Activated CD8-positive, alpha-beta T cell treated with anti-CD3 and anti-CD28 coated beads for 36 hours (primary cell): ENCODE data around the gene TRPM3. TPM values are rescaled to one million over a fixed set of nuclear protein-coding genes. Genes with fewer than 3 reads are reported as not detected.

ENCODE experiments used
- ATAC-seq: fragments of 200-7000 bp; cut with Tn5 transposase; one replicate; pipeline ENCODE4 v1.10.0; 2021; ENCODE audit warnings: mild to moderate bottlenecking, moderate library complexity
- CTCF ChIA-PET: fragments of 350-600 bp; sonication (Branson Sonifier 250); formaldehyde crosslinking; loops from one replicate; lab custom pipeline; 2021; ENCODE audit warnings: antibody characterized with exemption; lab: Charles Lee
- POLR2A ChIA-PET: fragments of 350-600 bp; sonication (Branson Sonifier 250); formaldehyde crosslinking; loops from one replicate; lab custom pipeline; 2021; ENCODE audit warnings: antibody characterized with exemption; lab: Charles Lee
- DNase-seq: peaks from one replicate; pipeline ENCODE4 v3.0.0-alpha.2; 2020
- H3K27ac Mint-ChIP-seq: one replicate; pipeline ENCODE4 v1.8.0; 2021; ENCODE audit warnings: mild to moderate bottlenecking, mixed read lengths
- H3K27me3 Mint-ChIP-seq: one replicate; pipeline ENCODE4 v1.8.0; 2021; ENCODE audit warnings: mixed read lengths
- H3K36me3 Mint-ChIP-seq: one replicate; pipeline ENCODE4 v1.8.0; 2021; ENCODE audit warnings: low read depth, mixed read lengths
- H3K4me1 Mint-ChIP-seq: one replicate; pipeline ENCODE4 v1.8.0; 2021; ENCODE audit warnings: low read depth, mixed read lengths
- H3K4me3 Mint-ChIP-seq: one replicate; pipeline ENCODE4 v1.8.0; 2021; ENCODE audit warnings: mild to moderate bottlenecking, moderate library complexity, mixed read lengths
- H3K9me3 Mint-ChIP-seq: one replicate; pipeline ENCODE4 v1.8.0; 2021; ENCODE audit warnings: mixed read lengths
- intact Hi-C: fragments of 100-400 bp; cut with micrococcal nuclease; formaldehyde crosslinking; loops from one replicate; pipeline ENCODE4 v1.10.0; 2022
- total RNA-seq, 2 experiments: library from RNA; stranded (reverse); gene quantifications; one replicate each; pipeline ENCODE4 v1.2.3, GENCODE V29; 2021
- TF ChIP-seq, protein P1 (sequence below): fragments of 200-600 bp; IDR thresholded peaks from one replicate; pipeline ENCODE4 v1.8.0; 2022; ENCODE audit warnings: antibody characterized with exemption, mild to moderate bottlenecking

Gene TRPM3
- total RNA-seq, 2 experiments from 2014 or later = not detected

DNA sequence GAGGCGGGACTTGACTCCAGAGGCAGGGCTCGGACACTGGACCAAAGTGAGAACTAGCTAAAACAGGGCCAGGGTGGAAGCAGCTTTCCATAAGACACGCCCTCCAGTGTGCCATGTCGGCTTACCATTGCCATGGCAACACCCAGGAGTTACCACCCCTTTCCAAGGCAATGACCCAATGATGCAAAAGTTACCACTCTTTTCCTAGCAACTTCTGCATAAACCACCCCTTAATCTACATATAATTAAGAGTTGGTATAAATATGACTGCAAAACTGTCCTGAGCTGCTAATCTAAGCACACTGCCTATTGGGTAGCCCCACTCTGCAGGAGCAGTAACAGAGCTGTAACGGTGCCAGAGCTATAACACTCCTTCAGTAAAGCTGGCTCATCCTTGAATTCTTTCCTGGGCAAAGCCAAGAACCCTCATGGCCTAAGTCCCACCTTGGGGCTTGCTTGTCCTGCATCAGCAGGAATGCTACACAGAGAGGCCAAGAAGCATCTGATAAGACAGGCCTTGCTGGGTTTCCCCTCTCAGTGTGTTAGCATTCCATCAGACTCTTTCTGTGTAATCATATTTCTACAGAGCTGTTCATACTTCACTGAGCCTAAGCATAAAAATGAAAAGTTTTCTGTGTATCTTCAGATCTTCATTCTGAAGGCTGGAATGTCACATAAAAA, 444.2 kb downstream of the TRPM3 start:
- H3K4me1 Mint-ChIP-seq = no peaks in the 10 kb centered on the region
- no peaks in the 10 kb centered on the region for H3K36me3 Mint-ChIP-seq
- intact Hi-C loops = no loop called here
- DNase-seq (no peak), ATAC-seq (no peak)
- H3K27ac Mint-ChIP-seq = no peak overlapping the region
- H3K9me3 Mint-ChIP-seq = no peaks in the 10 kb centered on the region
- CTCF ChIA-PET = no interaction called here
- TF ChIP-seq, protein P1, sequence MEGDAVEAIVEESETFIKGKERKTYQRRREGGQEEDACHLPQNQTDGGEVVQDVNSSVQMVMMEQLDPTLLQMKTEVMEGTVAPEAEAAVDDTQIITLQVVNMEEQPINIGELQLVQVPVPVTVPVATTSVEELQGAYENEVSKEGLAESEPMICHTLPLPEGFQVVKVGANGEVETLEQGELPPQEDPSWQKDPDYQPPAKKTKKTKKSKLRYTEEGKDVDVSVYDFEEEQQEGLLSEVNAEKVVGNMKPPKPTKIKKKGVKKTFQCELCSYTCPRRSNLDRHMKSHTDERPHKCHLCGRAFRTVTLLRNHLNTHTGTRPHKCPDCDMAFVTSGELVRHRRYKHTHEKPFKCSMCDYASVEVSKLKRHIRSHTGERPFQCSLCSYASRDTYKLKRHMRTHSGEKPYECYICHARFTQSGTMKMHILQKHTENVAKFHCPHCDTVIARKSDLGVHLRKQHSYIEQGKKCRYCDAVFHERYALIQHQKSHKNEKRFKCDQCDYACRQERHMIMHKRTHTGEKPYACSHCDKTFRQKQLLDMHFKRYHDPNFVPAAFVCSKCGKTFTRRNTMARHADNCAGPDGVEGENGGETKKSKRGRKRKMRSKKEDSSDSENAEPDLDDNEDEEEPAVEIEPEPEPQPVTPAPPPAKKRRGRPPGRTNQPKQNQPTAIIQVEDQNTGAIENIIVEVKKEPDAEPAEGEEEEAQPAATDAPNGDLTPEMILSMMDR = no peak
- POLR2A ChIA-PET = no interaction called here
- H3K4me3 Mint-ChIP-seq = no peak overlapping the region
- H3K27me3 Mint-ChIP-seq = peaks cover 10% of the 10 kb centered on the region

DNA sequence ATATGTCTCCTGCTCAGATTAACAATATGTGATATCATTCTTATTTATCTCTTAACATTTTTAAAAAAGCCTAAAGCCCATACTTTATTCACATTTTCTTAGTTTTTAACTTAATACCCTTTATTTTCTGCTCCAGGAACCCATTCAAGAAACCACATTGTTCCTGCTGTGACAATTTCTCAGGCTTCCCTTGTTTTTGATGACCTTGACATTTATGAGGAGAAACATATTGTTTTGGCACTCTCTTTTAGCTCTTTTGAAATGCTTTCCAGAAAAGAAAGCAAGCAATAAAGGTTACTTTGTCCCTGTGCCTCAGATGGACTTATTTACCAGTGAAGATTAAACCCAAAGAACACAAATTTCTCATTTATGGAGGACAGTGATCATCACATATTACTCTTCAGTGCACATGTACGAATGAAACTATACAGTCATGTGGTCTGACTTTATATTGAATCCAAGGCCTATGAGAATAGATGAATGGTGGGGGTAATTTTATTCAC, 445.5 kb downstream of the TRPM3 start:
- ATAC-seq (no peak), DNase-seq (no peak)
- intact Hi-C loops = no loop called here
- POLR2A ChIA-PET = no interaction called here
- Mint-ChIP-seq H3K9me3 (no peaks in the 10 kb centered on the region), H3K27ac (no peak overlapping the region), H3K36me3 (no peaks in the 10 kb centered on the region), H3K4me3 (no peak overlapping the region), H3K4me1 (no peaks in the 10 kb centered on the region), H3K27me3 (peaks cover 7% of the 10 kb centered on the region)
- TF ChIP-seq, protein P1 = no peak
- CTCF ChIA-PET = no interaction called here

DNA sequence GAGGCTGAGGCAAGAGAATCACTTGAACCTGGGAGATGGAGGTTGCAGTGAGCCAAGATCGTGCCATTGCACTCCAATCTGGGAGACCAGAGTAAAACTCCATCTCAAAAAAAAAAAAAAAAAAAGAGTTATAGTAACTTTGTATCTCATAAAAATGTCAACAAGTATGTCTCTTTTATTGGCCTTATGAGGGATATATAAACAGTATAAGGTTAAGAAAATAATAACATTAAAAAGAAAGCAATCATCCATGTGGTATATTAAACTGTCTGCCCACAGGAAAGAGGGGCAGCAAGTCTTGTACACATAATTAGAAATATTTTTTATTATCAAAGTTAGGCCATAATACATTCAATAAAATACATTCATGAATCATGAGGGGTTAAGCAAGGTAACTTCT, 447.6 kb downstream of the TRPM3 start:
- H3K4me1 Mint-ChIP-seq = no peaks in the 10 kb centered on the region
- ChIA-PET CTCF (no interaction called here), POLR2A (no interaction called here)
- H3K4me3 Mint-ChIP-seq = no peak overlapping the region
- H3K36me3 Mint-ChIP-seq = no peaks in the 10 kb centered on the region
- H3K27ac Mint-ChIP-seq = no peak overlapping the region
- TF ChIP-seq, protein P1 = no peak
- H3K27me3 Mint-ChIP-seq = peaks cover 5% of the 10 kb centered on the region
- H3K9me3 Mint-ChIP-seq = no peaks in the 10 kb centered on the region
- DNase-seq (no peak), ATAC-seq (no peak)
- intact Hi-C loops = no loop called here

DNA sequence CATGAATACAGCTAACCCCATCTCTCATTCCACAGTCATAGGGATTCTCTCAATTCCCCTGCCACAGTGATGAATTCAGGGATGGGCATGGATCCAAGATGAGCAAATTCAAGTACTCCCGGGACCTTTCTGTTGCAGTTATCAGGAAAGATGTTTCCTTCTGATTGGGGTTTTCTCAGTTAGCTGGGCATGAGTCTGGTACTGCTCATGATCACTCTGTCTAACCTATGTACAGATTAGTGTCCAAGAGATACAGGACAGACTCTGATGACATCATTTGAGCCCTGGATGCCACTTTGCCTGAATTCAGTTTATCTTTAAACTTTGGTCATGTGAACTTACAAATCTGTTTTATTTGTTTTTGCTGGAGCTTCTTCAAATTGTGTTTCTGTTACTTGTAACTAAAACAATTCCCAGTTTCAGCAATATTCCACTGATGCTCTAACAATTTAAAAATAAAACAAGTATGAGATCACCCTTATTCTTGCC, 449.2 kb downstream of the TRPM3 start:
- H3K36me3 Mint-ChIP-seq = no peaks in the 10 kb centered on the region
- ATAC-seq (no peak), DNase-seq (no peak)
- H3K27me3 Mint-ChIP-seq = peaks cover 5% of the 10 kb centered on the region
- no peaks in the 10 kb centered on the region for H3K4me1 Mint-ChIP-seq
- TF ChIP-seq, protein P1 = no peak
- ChIA-PET CTCF (no interaction called here), POLR2A (no interaction called here)
- no peak overlapping the region for H3K27ac Mint-ChIP-seq
- H3K9me3 Mint-ChIP-seq = no peaks in the 10 kb centered on the region
- intact Hi-C loops = no loop called here
- H3K4me3 Mint-ChIP-seq = no peak overlapping the region

DNA sequence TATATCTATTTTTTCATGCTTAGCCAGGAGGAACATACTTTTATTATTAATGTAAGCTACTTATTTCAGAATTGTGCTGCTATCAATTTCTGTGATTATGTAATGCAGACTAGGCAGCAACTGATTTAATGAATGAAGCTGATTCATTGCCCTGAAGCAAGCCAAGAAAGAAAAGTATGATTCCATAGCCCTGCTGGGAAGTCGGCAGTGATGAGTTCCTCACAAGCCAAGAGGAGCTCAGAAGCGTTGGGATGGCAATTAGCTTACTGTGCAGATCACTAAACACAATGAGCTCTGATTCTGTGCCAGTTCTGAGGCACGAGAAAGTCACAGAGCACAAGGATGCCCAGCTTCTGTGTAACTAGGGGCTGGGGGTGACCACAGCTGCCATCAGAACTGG, 452.7 kb downstream of the TRPM3 start:
- CTCF ChIA-PET = interaction anchor here (0.6 to 1.1 kb wide), 2 partner anchors 31 to 67 kb away, joined by 3 read pairs; no protein-coding TSS in a partner anchor
- no peak overlapping the region for H3K4me3 Mint-ChIP-seq

More for the DNA sequence above, 452.7 kb downstream of the TRPM3 start:
- H3K27ac Mint-ChIP-seq = no peak overlapping the region
- H3K36me3 Mint-ChIP-seq = no peaks in the 10 kb centered on the region
- POLR2A ChIA-PET = no interaction called here
- H3K27me3 Mint-ChIP-seq = peaks cover 5% of the 10 kb centered on the region
- TF ChIP-seq, protein P1 = no peak
- H3K9me3 Mint-ChIP-seq = no peaks in the 10 kb centered on the region
- no peak for DNase-seq
- H3K4me1 Mint-ChIP-seq = peaks cover 8% of the 10 kb centered on the region
- ATAC-seq = no peak
- intact Hi-C loops = loop anchor here (5.0 kb wide), 1 partner anchor 51 kb away; no protein-coding TSS in a partner anchor
